Heart left ventricle (tissue), 16 donors: ENCODE data around the gene PLIN4. TPM values are rescaled to one million over a fixed set of nuclear protein-coding genes. Genes with fewer than 3 reads are reported as not detected.

Source experiments
- ATAC-seq, 4 donors: fragments of 200-7000 bp; cut with Tn5 transposase; one replicate each; pipeline ENCODE4 v1.9.1; 2020 to 2022; ENCODE audit warnings: moderate library complexity in 4 of 4, mild to moderate bottlenecking in 3 of 4, moderate number of reproducible peaks in 1 of 4
- DNase-seq, 5 donors: peaks; one replicate each; pipeline ENCODE4 v3.0.0-alpha.2; 2020
- H3K27ac ChIP-seq, 12 donors: fragments of 200-600 bp; sonication (generic) in 4 of 12; one replicate each; pipeline versions ENCODE4 v1.5.0 to v1.8.0; 2016 to 2022; ENCODE audit warnings: mild to moderate bottlenecking in 2 of 12
- H3K27me3 ChIP-seq, 9 donors: fragments of 200-600 bp; sonication (generic) in 2 of 9; one replicate each; pipeline versions ENCODE4 v1.5.1 to v1.8.0; 2016 to 2022; ENCODE audit warnings: mild to moderate bottlenecking in 3 of 9
- H3K36me3 ChIP-seq, 9 donors: fragments of 200-600 bp; sonication (generic) in 2 of 9; one replicate each; pipeline versions ENCODE4 v1.5.0 to v1.8.0; 2018 to 2022; ENCODE audit warnings: mild to moderate bottlenecking in 2 of 9
- H3K4me1 ChIP-seq, 12 donors: fragments of 200-600 bp; sonication (generic) in 4 of 12; one replicate each; pipeline versions ENCODE4 v1.5.0 to v1.8.0; 2016 to 2022; ENCODE audit warnings: mild to moderate bottlenecking in 3 of 12
- H3K4me3 ChIP-seq, 12 donors: fragments of 200-600 bp; sonication (generic) in 4 of 12; one replicate each; pipeline versions ENCODE4 v1.5.0 to v1.8.0; 2017 to 2022; ENCODE audit warnings: mild to moderate bottlenecking in 9 of 12, moderate library complexity in 4 of 12
- H3K9me3 ChIP-seq, 12 donors: fragments of 200-600 bp; sonication (generic) in 4 of 12; one replicate each; pipeline versions ENCODE4 v1.5.0 to v1.8.0; 2016 to 2022; ENCODE audit warnings: mild to moderate bottlenecking in 1 of 12
- CTCF ChIP-seq, 12 donors: fragments of 200-600 bp; sonication (generic) in 4 of 12; IDR thresholded peaks; one replicate each; pipeline versions ENCODE4 v1.5.0 to v1.8.0; 2018 to 2022; ENCODE audit warnings: antibody characterized with exemption in 12 of 12, mild to moderate bottlenecking in 5 of 12
- POLR2A ChIP-seq, 2 donors: fragments of 450-650 bp; IDR thresholded peaks; one replicate each; pipeline ENCODE4 v1.6.1; 2017; ENCODE audit warnings: antibody characterized with exemption in 2 of 2, mild to moderate bottlenecking in 2 of 2, moderate library complexity in 2 of 2
- WGBS, 4 donors: extraction: QIAGEN DNeasy Blood & Tissue Kit in 2 of 4; methylation state at CpG; one replicate each; pipeline versions ENCODE4 v1.1.5 to v1.1.7; 2013 to 2018; 5-methylcytosine and 5-hydroxymethylcytosine counted together
- intact Hi-C, 10 donors: fragments of 100-400 bp; cut with DNase I; formaldehyde crosslinking; loops; one replicate each; pipeline versions ENCODE4 v1.11.1 to v1.14.2; 2022
- polyA plus RNA-seq, 2 donors: library from polyadenylated mRNA; stranded (reverse); fragments of 200-250 nt; gene quantifications; one replicate each; pipeline ENCODE4 v1.2.3, GENCODE V29; 2013
- total RNA-seq, 9 donors: library from RNA; depleted of rRNA in 2 of 9; stranded (reverse); fragments of >200 nt in 2 of 9; fragmentation: NEBNext Ultra II Directional in 3 of 9; extraction: Animal tissue kit (Norgen Biotek cat#: 25700) in 3 of 9; gene quantifications; one replicate each; pipeline versions ENCODE4 v1.1.0 to v1.2.4, GENCODE V29; 2016 to 2023
- donor health status: ischemic (EF 13 %, LVEDD 7.1; RV severe dilation, severe dysfunction).
- donor health status: healthy with polysubstance abuse.
- donor health status: DM: no; HTN: yes; CAD: no.
- donor health status: DM: no; HTN: no; CAD: no.
- donor health status: ischemic (EF 25% LVEDD 6.9; RV normal size, moderate dysfunction).
- donor health status: ischemic (EF 25% LVEDD 5.7; RV mildly dilated, moderate dysfunction).
- donor health status: healthy.
- donor health status: DM: yes; HTN: yes; CAD: no.
- donor health status: ischemic (EF 35%, LVEDD 5.7; RV mildly dilated, moderate dysfunction).
- donor health status: nonischemic (EF 11% LVEDD 7.7; RV severe dilation, severe dysfunction).
- donor health status: DM: yes; HTN: yes; CAD: no.
- donor health status: PGD.
- donor health status: ischemic (EF 29% LVEDD 5.4; RV normal size, mild dysfunction).
- donor health status: nonischemic (EF 23%, LVEDD 6.1; RV moderate dilation, normal function).

Gene PLIN4
- total and polyA plus RNA-seq, 11 donors, result 55.5 to 292 (median 174) TPM

- no peak overlapping the region for H3K27ac ChIP-seq
- WGBS, 4 donors, result 29 to 37% (median 35%) methylated on average over 11 to 23 of the region's 23 CpGs
Measured at GRCh38 chr19:4473763-4474513, 44.3 kb downstream of the PLIN4 start.

GRCh38 chr19:4473011-4473762 is 45.1 kb downstream of the PLIN4 start:
- peaks cover 0 to 30% (median 25%) of the 10 kb centered on the region in 9 donors for H3K36me3 ChIP-seq
- H3K9me3 ChIP-seq, result no peaks in the 10 kb centered on the region
- WGBS, 4 donors, result 23 to 27% (median 26%) methylated on average over 24 to 25 of the region's 25 CpGs
- intact Hi-C loops, result no loop called here
- H3K4me3 ChIP-seq, result peak overlapping the region; percentile 65 to 98 (median 92)
- TF ChIP-seq POLR2A (IDR thresholded peaks at IDR 0.05) (no peak), CTCF (IDR thresholded peaks at IDR 0.05) (no peak)
- H3K27me3 ChIP-seq, result no peaks in the 10 kb centered on the region
- DNase-seq (peak in 1 of 5 donors; percentile 64), ATAC-seq (no peak)
- H3K4me1 ChIP-seq, result peaks cover 0 to 27% (median 18%) of the 10 kb centered on the region in 12 donors
- peak overlapping the region in 7 of 12 donors; percentile 48 to 82 (median 74) for H3K27ac ChIP-seq

More at GRCh38 chr19:4473763-4474513, 44.3 kb downstream of the PLIN4 start:
- Histone ChIP-seq H3K4me3 (peak overlapping the region in 7 of 12 donors; percentile 10 to 98 (median 33)), H3K9me3 (no peaks in the 10 kb centered on the region), H3K4me1 (peaks cover 0 to 27% (median 18%) of the 10 kb centered on the region in 12 donors), H3K27me3 (no peaks in the 10 kb centered on the region), H3K36me3 (peaks cover 0 to 37% (median 32%) of the 10 kb centered on the region in 9 donors)
- TF ChIP-seq POLR2A (IDR thresholded peaks at IDR 0.05), result no peak
- no peak for TF ChIP-seq CTCF (IDR thresholded peaks at IDR 0.05)
- ATAC-seq (no peak), DNase-seq (no peak)
- intact Hi-C loops, result no loop called here

DNA sequence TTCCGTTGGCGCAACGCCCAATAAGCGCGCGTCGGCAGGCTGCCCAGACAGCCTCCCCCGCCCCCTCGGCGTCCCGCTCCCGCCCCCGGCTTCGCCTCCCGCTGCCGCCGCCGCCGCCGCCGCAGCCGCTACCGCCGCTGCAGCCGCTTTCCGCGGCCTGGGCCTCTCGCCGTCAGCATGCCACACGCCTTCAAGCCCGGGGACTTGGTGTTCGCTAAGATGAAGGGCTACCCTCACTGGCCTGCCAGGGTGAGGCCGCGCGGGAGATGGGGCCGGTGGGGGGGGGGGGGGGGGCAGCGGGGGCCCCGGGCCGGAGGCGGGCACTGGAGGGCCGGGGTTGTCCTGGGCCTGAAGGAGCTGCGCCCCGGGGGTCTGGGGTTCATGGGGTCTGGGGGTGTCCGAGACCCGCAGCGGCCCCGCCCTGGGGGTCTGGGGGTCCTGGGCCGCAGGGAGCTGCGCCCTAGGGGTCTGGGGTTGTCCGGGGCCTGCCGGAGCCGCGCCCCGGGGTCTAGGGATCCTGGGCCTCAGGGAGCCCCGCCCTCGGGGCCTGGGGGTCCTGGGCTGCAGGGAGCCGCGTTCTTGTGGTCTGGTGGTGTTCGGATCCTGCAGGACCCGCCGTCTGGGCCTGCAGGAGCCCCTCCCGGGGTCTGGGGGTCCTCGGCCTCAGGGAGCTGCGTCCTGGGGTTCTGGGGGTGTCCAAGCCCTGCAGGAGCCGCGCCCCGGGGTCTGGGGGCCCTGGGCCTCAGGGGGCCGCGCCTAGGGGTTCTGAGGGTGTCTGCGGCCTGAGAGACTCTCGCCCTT is 45.9 kb downstream of the PLIN4 start, which contains the start of gene HDGFL2:
Gene HDGFL2 (plus strand): TSS at position 124 of the 801 bp plus-strand sequence. CDS start 54 bp downstream, at position 178.
- H3K9me3 ChIP-seq, result no peaks in the 10 kb centered on the region
- no peaks in the 10 kb centered on the region for H3K27me3 ChIP-seq
- H3K36me3 ChIP-seq, result peaks cover 0 to 23% (median 19%) of the 10 kb centered on the region in 9 donors
- intact Hi-C loops, result no loop called here
- WGBS, 4 donors, result 0 to 1% (median 0%) methylated on average over 5 to 70 of the region's 71 CpGs
- H3K4me3 ChIP-seq, result peak within 1 kb of the TSS; percentile 65 to 98 (median 92)
- ATAC-seq, result no peak
- peaks cover 0 to 27% (median 18%) of the 10 kb centered on the region in 12 donors for H3K4me1 ChIP-seq
- DNase-seq, result peak in 1 of 5 donors; percentile 98
- H3K27ac ChIP-seq, result peak within 1 kb of the TSS; percentile 26 to 95 (median 82)
- TF ChIP-seq POLR2A (IDR thresholded peaks at IDR 0.05) (no peak), CTCF (IDR thresholded peaks at IDR 0.05) (no peak)
